Nephron progenitor cell (in vitro differentiated cells): ENCODE data around the gene NXNL1.

Experiments used
- DNase-seq: peaks from one replicate; pipeline ENCODE4 v3.0.0; 2021
- H3K27ac Mint-ChIP-seq: 2 replicates; pipeline ENCODE4 v1.8.0; 2021; ENCODE audit warnings: mild to moderate bottlenecking, moderate library complexity, mixed read lengths
- H3K27me3 Mint-ChIP-seq: 2 replicates; pipeline ENCODE4 v1.8.0; 2021; ENCODE audit warnings: mild to moderate bottlenecking, low read depth, mixed read lengths; ENCODE audit not compliant: poor library complexity
- H3K36me3 Mint-ChIP-seq: 2 replicates; pipeline ENCODE4 v1.8.0; 2021; ENCODE audit warnings: low read depth, mixed read lengths
- H3K4me1 Mint-ChIP-seq: 2 replicates; pipeline ENCODE4 v1.8.0; 2021; ENCODE audit warnings: mixed read lengths
- H3K4me3 Mint-ChIP-seq: 2 replicates; pipeline ENCODE4 v1.8.0; 2021; ENCODE audit warnings: mild to moderate bottlenecking, moderate library complexity, mixed read lengths
- H3K9me3 Mint-ChIP-seq: 2 replicates; pipeline ENCODE4 v1.8.0; 2021; ENCODE audit warnings: mild to moderate bottlenecking, moderate library complexity, mixed read lengths
- TF ChIP-seq, protein P1 (sequence below): fragments of 200-600 bp; sonication (generic); IDR thresholded peaks from 2 replicates; pipeline ENCODE4 v1.5.0; 2021; ENCODE audit warnings: antibody characterized with exemption

Gene NXNL1

DNA sequence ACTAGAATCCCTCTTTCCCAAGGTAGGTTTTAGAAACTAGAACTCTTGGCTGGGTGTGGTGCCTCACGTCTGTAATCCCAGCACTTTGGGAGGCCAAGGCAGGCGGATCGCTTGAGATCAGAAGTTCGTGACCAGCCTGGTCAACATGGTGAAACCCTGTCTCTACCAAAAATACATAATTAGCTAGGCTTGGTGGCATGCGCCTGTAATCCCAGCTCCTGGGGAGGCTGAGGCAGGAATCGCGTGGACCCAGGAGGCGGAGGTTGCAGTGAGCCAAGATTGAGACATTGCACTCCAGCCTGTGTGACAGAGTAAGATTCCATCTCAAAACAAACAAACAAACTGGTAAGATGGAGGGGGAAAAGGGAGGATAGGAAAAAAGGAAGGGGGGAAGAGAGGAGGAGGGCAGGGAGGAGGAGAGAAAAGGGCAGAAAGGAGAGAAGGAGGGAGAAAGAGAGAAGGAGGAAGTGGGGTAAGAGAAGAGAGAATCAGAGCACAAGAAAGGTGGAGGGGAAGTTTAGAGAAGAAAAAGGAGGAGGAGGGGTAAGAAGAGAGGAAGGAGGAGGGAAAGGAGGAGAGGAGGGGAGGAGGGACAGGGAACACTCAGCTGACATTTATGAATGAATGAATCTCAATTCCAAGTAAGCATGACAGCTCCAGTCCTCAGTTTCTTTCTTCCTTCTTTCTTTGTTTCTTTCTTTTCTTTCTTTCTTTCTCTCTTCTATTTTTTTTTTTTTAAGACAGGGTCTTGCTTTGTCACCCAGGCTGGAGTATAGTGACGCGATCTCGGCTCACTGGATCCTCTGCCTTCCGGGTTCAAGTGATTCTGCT lies 7.0 kb upstream of the NXNL1 start:
- H3K27ac Mint-ChIP-seq, result no peak overlapping the region
- H3K4me3 Mint-ChIP-seq, result peak overlapping the region; percentile 93
- no peak for DNase-seq
- TF ChIP-seq, protein P1, sequence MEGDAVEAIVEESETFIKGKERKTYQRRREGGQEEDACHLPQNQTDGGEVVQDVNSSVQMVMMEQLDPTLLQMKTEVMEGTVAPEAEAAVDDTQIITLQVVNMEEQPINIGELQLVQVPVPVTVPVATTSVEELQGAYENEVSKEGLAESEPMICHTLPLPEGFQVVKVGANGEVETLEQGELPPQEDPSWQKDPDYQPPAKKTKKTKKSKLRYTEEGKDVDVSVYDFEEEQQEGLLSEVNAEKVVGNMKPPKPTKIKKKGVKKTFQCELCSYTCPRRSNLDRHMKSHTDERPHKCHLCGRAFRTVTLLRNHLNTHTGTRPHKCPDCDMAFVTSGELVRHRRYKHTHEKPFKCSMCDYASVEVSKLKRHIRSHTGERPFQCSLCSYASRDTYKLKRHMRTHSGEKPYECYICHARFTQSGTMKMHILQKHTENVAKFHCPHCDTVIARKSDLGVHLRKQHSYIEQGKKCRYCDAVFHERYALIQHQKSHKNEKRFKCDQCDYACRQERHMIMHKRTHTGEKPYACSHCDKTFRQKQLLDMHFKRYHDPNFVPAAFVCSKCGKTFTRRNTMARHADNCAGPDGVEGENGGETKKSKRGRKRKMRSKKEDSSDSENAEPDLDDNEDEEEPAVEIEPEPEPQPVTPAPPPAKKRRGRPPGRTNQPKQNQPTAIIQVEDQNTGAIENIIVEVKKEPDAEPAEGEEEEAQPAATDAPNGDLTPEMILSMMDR, result no peak
- no peaks in the 10 kb centered on the region for H3K36me3 Mint-ChIP-seq
- H3K4me1 Mint-ChIP-seq, result peaks cover 51% of the 10 kb centered on the region
- peaks cover 27% of the 10 kb centered on the region for H3K27me3 Mint-ChIP-seq
- H3K9me3 Mint-ChIP-seq, result no peaks in the 10 kb centered on the region

DNA sequence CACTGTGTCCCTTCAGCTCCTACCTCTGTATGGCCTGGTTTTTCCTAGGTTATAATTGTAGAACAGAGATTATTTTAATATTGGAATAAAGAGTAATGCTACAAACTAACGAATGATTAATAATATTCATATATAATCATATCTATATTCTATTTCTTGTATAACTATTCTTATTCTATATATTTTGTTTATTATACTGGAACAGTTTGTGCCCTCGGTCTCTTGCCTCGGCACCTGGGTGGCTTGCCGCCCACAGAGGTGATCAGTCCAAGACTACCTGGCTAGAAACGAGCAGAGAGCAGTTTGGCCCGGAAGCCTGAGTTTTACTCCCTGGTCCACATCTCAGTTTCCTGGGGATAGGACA lies 5.7 kb upstream of the NXNL1 start:
- DNase-seq, result no peak
- H3K27ac Mint-ChIP-seq, result no peak overlapping the region
- H3K36me3 Mint-ChIP-seq, result no peaks in the 10 kb centered on the region
- H3K9me3 Mint-ChIP-seq, result no peaks in the 10 kb centered on the region
- H3K27me3 Mint-ChIP-seq, result peaks cover 27% of the 10 kb centered on the region
- TF ChIP-seq, protein P1, result no peak
- no peak overlapping the region for H3K4me3 Mint-ChIP-seq
- peaks cover 46% of the 10 kb centered on the region for H3K4me1 Mint-ChIP-seq

DNA sequence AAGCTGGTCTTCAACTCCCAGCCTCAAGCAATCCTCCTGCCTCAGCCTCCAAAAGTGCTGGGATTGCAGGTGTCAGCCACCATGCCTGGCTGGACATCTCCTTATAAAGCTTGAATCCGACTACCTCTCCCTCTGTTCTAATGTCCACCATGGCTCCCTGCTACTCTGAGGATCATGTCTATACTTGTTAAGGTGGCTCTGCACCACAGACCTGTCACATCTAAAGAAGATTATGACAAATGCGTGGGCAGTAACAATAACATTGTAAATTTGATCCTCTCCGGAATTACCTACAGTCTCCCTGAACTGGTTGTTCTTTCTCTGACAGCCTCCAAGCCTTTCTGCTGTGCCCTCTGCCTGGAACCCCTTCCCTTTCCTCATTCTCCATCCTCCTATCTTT lies 1.8 kb downstream of the NXNL1 start:
- no peak for DNase-seq
- Mint-ChIP-seq H3K27me3 (peaks cover 78% of the 10 kb centered on the region), H3K27ac (no peak overlapping the region), H3K4me1 (peaks cover 11% of the 10 kb centered on the region), H3K9me3 (no peaks in the 10 kb centered on the region), H3K4me3 (no peak overlapping the region), H3K36me3 (no peaks in the 10 kb centered on the region)
- TF ChIP-seq, protein P1, result no peak

DNA sequence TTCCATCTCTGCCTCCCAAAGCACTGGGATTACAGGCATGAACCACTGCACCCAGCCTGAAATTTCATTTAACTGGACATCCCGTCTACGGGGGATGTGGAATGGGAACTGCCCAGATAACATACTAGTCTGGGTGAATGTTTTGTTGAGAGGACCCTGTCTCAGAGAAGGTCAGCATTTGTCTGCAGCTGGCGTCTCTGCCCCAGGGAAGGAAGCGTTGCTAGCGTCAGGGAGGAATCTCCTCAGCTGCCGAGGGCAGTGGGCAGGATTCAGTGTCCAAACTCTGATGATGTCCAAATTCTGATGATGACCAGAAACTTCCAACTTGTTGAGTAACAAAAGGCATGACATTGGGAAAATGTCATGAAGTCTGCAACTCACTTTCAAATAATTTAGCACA lies 3.1 kb downstream of the NXNL1 start:
- Mint-ChIP-seq H3K27ac (no peak overlapping the region), H3K9me3 (peaks cover 4% of the 10 kb centered on the region), H3K4me1 (peaks cover 15% of the 10 kb centered on the region), H3K36me3 (no peaks in the 10 kb centered on the region), H3K27me3 (peaks cover 84% of the 10 kb centered on the region), H3K4me3 (no peak overlapping the region)
- no peak for DNase-seq
- TF ChIP-seq, protein P1, result no peak

DNA sequence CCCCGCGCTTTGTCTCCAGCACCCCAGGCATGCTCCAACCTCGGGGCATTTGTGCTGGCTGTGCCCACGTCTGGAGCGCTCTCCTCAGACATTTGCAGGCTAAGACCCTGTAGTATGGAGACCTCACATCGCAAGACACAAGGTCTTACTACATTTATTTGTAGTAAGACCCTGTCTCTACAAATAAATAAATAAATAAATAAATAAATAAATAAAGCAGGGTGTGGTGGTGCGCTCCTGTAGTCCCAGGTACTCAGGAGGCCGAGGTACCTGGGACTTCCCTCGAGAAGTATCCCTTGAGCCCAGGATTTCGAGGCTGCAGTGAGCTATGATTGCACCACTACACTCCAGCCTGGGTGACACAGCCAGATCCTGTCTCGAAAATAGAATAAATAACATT lies 4.6 kb downstream of the NXNL1 start:
- peaks cover 4% of the 10 kb centered on the region for H3K9me3 Mint-ChIP-seq
- H3K27ac Mint-ChIP-seq, result no peak overlapping the region
- peaks cover 92% of the 10 kb centered on the region for H3K27me3 Mint-ChIP-seq
- no peak for DNase-seq
- TF ChIP-seq, protein P1, result no peak
- H3K4me3 Mint-ChIP-seq, result no peak overlapping the region
- peaks cover 15% of the 10 kb centered on the region for H3K4me1 Mint-ChIP-seq
- no peaks in the 10 kb centered on the region for H3K36me3 Mint-ChIP-seq
